ENCODE data around the gene CXCL1. TPM values are rescaled to one million over a fixed set of nuclear protein-coding genes. Genes with fewer than 3 reads are reported as not detected.

CXCL1 gene
- polyA plus RNA-seq, 1 experiment = 0.53 TPM

GRCh38 chr4:73916172-73916925, 47.2 kb downstream of the CXCL1 start:
- CTCF ChIA-PET = interaction anchor here (1.0 to 1.3 kb wide), 4 partner anchors 187 to 256 kb away, joined by 3 to 4 read pairs (median 3); no protein-coding TSS in a partner anchor
- Histone ChIP-seq H3K36me3 (ENCODE audit: control insufficient read depth, insufficient read depth, low read length) (no peaks in the 10 kb centered on the region), H3K27me3 (ENCODE audit: control insufficient read depth, insufficient read depth, low read length) (no peaks in the 10 kb centered on the region; the same call in 1 of the 2 replicates), H3K4me3 (ENCODE audit: low read depth, low read length) (no peak overlapping the region)
- POLR2A ChIA-PET = interaction anchor here (0.5 to 1.0 kb wide), 2 partner anchors 14 to 78 kb away, joined by 3 to 6 read pairs; no protein-coding TSS in a partner anchor
- no peak for DNase-seq (ENCODE audit: low read depth)
- no peak for TF ChIP-seq CTCF (IDR thresholded peaks at IDR 0.05; ENCODE audit: insufficient read depth, low read depth, low read length)

GRCh38 chr4:73917081-73917501, 47.9 kb downstream of the CXCL1 start:
- TF ChIP-seq CTCF (IDR thresholded peaks at IDR 0.05; ENCODE audit: insufficient read depth, low read depth, low read length) = no peak
- ChIA-PET CTCF (interaction anchor here (1.0 kb wide), 1 partner anchor 254 kb away, joined by 3 read pairs; no protein-coding TSS in a partner anchor), POLR2A (interaction anchor here (1.0 kb wide), 1 partner anchor 15 kb away, joined by 6 read pairs; no protein-coding TSS in a partner anchor)
- peak; percentile 94 for DNase-seq (ENCODE audit: low read depth)
- no peaks in the 10 kb centered on the region for H3K36me3 ChIP-seq (ENCODE audit: control insufficient read depth, insufficient read depth, low read length)
- no peak overlapping the region for H3K4me3 ChIP-seq (ENCODE audit: low read depth, low read length)
- H3K27me3 ChIP-seq (ENCODE audit: control insufficient read depth, insufficient read depth, low read length) = no peaks in the 10 kb centered on the region

- no peak overlapping the region for H3K4me3 ChIP-seq (ENCODE audit: low read depth, low read length)
- TF ChIP-seq CTCF (IDR thresholded peaks at IDR 0.05; ENCODE audit: insufficient read depth, low read depth, low read length) = no peak
- CTCF ChIA-PET = interaction anchor here (0.9 to 3.1 kb wide), 4 partner anchors 19 to 256 kb away, joined by 3 to 28 read pairs (median 4); no protein-coding TSS in a partner anchor
- POLR2A ChIA-PET = no interaction called here
- no peaks in the 10 kb centered on the region for H3K36me3 ChIP-seq (ENCODE audit: control insufficient read depth, insufficient read depth, low read length)
- H3K27me3 ChIP-seq (ENCODE audit: control insufficient read depth, insufficient read depth, low read length) = no peaks in the 10 kb centered on the region
- no peak for DNase-seq (ENCODE audit: low read depth)
Observed at GRCh38 chr4:73918058-73918457, 48.9 kb downstream of the CXCL1 start.

- Histone ChIP-seq H3K4me3 (ENCODE audit: low read depth, low read length) (no peak overlapping the region), H3K27me3 (ENCODE audit: control insufficient read depth, insufficient read depth, low read length) (no peaks in the 10 kb centered on the region), H3K36me3 (ENCODE audit: control insufficient read depth, insufficient read depth, low read length) (no peaks in the 10 kb centered on the region)
- no peak for TF ChIP-seq CTCF (IDR thresholded peaks at IDR 0.05; ENCODE audit: insufficient read depth, low read depth, low read length)
- ChIA-PET POLR2A (no interaction called here), CTCF (interaction anchor here (1.3 to 3.2 kb wide), 5 partner anchors 190 to 326 kb away, joined by 4 to 28 read pairs (median 7); no protein-coding TSS in a partner anchor)
- no peak for DNase-seq (ENCODE audit: low read depth)
Observed at GRCh38 chr4:73919691-73920090, 50.5 kb downstream of the CXCL1 start.

Other genes with a start within 250 kb of the CXCL1 start
- gene RASSF6, start 249.0 kb upstream of the CXCL1 start, polyA plus RNA-seq (2011; rRNA removed) = not detected in 2 replicates
- 1.0 and 1.1 TPM in 2 replicates for gene CXCL8, start 128.8 kb upstream of the CXCL1 start, polyA plus RNA-seq (2011; rRNA removed)
- gene CXCL6, start 32.7 kb upstream of the CXCL1 start, polyA plus RNA-seq (2011; rRNA removed) = 0.06 and 0.12 TPM in 2 replicates
- gene PF4V1, start 16.1 kb upstream of the CXCL1 start, polyA plus RNA-seq (2011; rRNA removed) = not detected in 2 replicates
- gene PF4, start 112.6 kb downstream of the CXCL1 start, polyA plus RNA-seq (2011; rRNA removed) = not detected in 2 replicates
- gene PPBP, start 118.8 kb downstream of the CXCL1 start, polyA plus RNA-seq (2011; rRNA removed) = not detected in 2 replicates
- 0.18 and 0.23 TPM in 2 replicates for gene CXCL5, start 129.3 kb downstream of the CXCL1 start, polyA plus RNA-seq (2011; rRNA removed)
- gene CXCL3, start 169.3 kb downstream of the CXCL1 start, polyA plus RNA-seq (2011; rRNA removed) = 0.18 and 0.47 TPM in 2 replicates
- 0.63 and 0.82 TPM in 2 replicates for gene CXCL2, start 229.8 kb downstream of the CXCL1 start, polyA plus RNA-seq (2011; rRNA removed)

Data from BJ (cell line).